Psoas muscle (tissue), 8 donors: ENCODE results near the gene RIC1. TPM values are rescaled to one million over a fixed set of nuclear protein-coding genes. Genes with fewer than 3 reads are reported as not detected.

Experiments used
- ATAC-seq, 4 donors: fragments of 200-7000 bp; cut with Tn5 transposase; one replicate each; pipeline ENCODE4 v1.9.1; 2020; ENCODE audit warnings: moderate library complexity in 3 of 4, mild to moderate bottlenecking in 2 of 4
- DNase-seq, 2 donors: peaks; one replicate each; pipeline ENCODE4 v3.0.0-alpha.2; 2020
- H3K27ac ChIP-seq: fragments of 200-600 bp; one replicate; pipeline ENCODE4 v1.8.0; 2022
- H3K27me3 ChIP-seq, 3 donors: fragments of 200-600 bp in 1 of 3; one replicate each; pipeline versions ENCODE4 v1.6.1 to v1.8.0; 2013 to 2022; ENCODE audit warnings: low read length in 2 of 3, mild to moderate bottlenecking in 2 of 3, moderate library complexity in 1 of 3; ENCODE audit not compliant: insufficient read depth in 3 of 3
- H3K36me3 ChIP-seq, 2 donors: fragments of 200-600 bp in 1 of 2; one replicate each; pipeline versions ENCODE4 v1.6.1 to v1.8.0; 2013 to 2022; ENCODE audit warnings: low read depth in 1 of 2, mild to moderate bottlenecking in 1 of 2, moderate library complexity in 1 of 2; ENCODE audit not compliant: insufficient read depth in 1 of 2
- H3K4me1 ChIP-seq: fragments of 200-600 bp; one replicate; pipeline ENCODE4 v1.8.0; 2022
- H3K4me3 ChIP-seq: fragments of 200-600 bp; one replicate; pipeline ENCODE4 v1.8.0; 2022; ENCODE audit warnings: mild to moderate bottlenecking
- H3K9me3 ChIP-seq: fragments of 200-600 bp; one replicate; pipeline ENCODE4 v1.8.0; 2022
- CTCF ChIP-seq: fragments of 200-600 bp; IDR thresholded peaks from one replicate; pipeline ENCODE4 v1.8.0; 2022; ENCODE audit warnings: antibody characterized with exemption
- WGBS, 3 donors: extraction: QIAGEN DNeasy Blood & Tissue Kit; methylation state at CpG; one replicate each; pipeline versions ENCODE4 v1.1.6 to v1.1.7; 2013; 5-methylcytosine and 5-hydroxymethylcytosine counted together
- intact Hi-C, 2 donors: fragments of 100-400 bp; cut with DNase I; formaldehyde crosslinking; loops; one replicate each; pipeline versions ENCODE4 v1.11.0 to v1.14.2; 2022
- polyA plus RNA-seq, 3 donors: library from polyadenylated mRNA; stranded (reverse); fragments of 200-250 nt; gene quantifications; one replicate each; pipeline ENCODE4 v1.2.3, GENCODE V29; 2013
- total RNA-seq, 4 donors: library from RNA; stranded (reverse); fragmentation: NEBNext Ultra II Directional in 2 of 4; extraction: Animal tissue kit (Norgen Biotek cat#: 25700) in 2 of 4; gene quantifications; one replicate each; pipeline versions ENCODE4 v1.2.1 to v1.2.4, GENCODE V29; 2021 to 2023
- donor health status: healthy with polysubstance abuse.
- donor health status: DM: no; HTN: no; CAD: no; lungs with moderate emphysema.
- donor health status: Bipolar disorder and iron deficiency.
- donor health status: healthy.
- donor health status: DM: yes; HTN: yes; CAD: no.
- donor health status: DM: no; HTN: no; CAD: no.
- donor health status: DM: no; HTN: no; CAD: no.
- donor health status: DM: yes; HTN: yes; CAD: no.

The RIC1 gene
- total and polyA plus RNA-seq, 7 donors = 6.8 to 28.6 (median 10.9) TPM

- WGBS, 3 donors = 58 to 85% (median 60%) methylated on average over 2 of the region's 2 CpGs
- H3K9me3 ChIP-seq = no peaks in the 10 kb centered on the region
- H3K27me3 ChIP-seq = no peaks in the 10 kb centered on the region
- ATAC-seq (no peak), DNase-seq (no peak)
- no peak for TF ChIP-seq CTCF
- intact Hi-C loops = no loop called here
- peaks cover 3% of the 10 kb centered on the region for H3K4me1 ChIP-seq
- H3K36me3 ChIP-seq = no peaks in the 10 kb centered on the region
- no peak overlapping the region for H3K27ac ChIP-seq
- H3K4me3 ChIP-seq = no peak overlapping the region
Observed at GRCh38 chr9:5610491-5610890, 18.4 kb upstream of the RIC1 start.

- Histone ChIP-seq H3K9me3 (no peaks in the 10 kb centered on the region), H3K36me3 (no peaks in the 10 kb centered on the region), H3K27me3 (no peaks in the 10 kb centered on the region), H3K27ac (peak overlapping the region; percentile 3), H3K4me3 (no peak overlapping the region), H3K4me1 (peaks cover 3% of the 10 kb centered on the region)
- intact Hi-C loops = no loop called here
- ATAC-seq = peak in 3 of 4 donors; percentile 38 to 47 (median 40)
- no peak for DNase-seq
- 40 to 68% (median 49%) methylated on average over 6 of the region's 6 CpGs for WGBS, 3 donors
- no peak for TF ChIP-seq CTCF
Observed at GRCh38 chr9:5611321-5612184, 17.4 kb upstream of the RIC1 start.

- H3K9me3 ChIP-seq = no peaks in the 10 kb centered on the region
- no peak for TF ChIP-seq CTCF
- no peak overlapping the region for H3K4me3 ChIP-seq
- H3K27ac ChIP-seq = peak overlapping the region; percentile 3
- intact Hi-C loops = no loop called here
- H3K27me3 ChIP-seq = no peaks in the 10 kb centered on the region
- ATAC-seq (peak in 3 of 4 donors; percentile 26 to 48 (median 34)), DNase-seq (no peak)
- no peaks in the 10 kb centered on the region for H3K36me3 ChIP-seq
- peaks cover 3% of the 10 kb centered on the region for H3K4me1 ChIP-seq
Observed at GRCh38 chr9:5612185-5612530, 16.7 kb upstream of the RIC1 start.

GRCh38 chr9:5614192-5614591 is 14.7 kb upstream of the RIC1 start:
- WGBS, 3 donors = 97 to 99% (median 98%) methylated on average over 4 of the region's 4 CpGs
- Histone ChIP-seq H3K9me3 (no peaks in the 10 kb centered on the region), H3K36me3 (no peaks in the 10 kb centered on the region), H3K4me3 (no peak overlapping the region), H3K27ac (no peak overlapping the region), H3K27me3 (no peaks in the 10 kb centered on the region), H3K4me1 (peaks cover 8% of the 10 kb centered on the region)
- DNase-seq (no peak), ATAC-seq (no peak)
- no peak for TF ChIP-seq CTCF
- intact Hi-C loops = no loop called here

GRCh38 chr9:5614985-5615384 is 13.9 kb upstream of the RIC1 start:
- TF ChIP-seq CTCF = no peak
- intact Hi-C loops = no loop called here
- Histone ChIP-seq H3K4me1 (peaks cover 8% of the 10 kb centered on the region), H3K4me3 (no peak overlapping the region), H3K27me3 (no peaks in the 10 kb centered on the region), H3K27ac (no peak overlapping the region), H3K36me3 (no peaks in the 10 kb centered on the region), H3K9me3 (no peaks in the 10 kb centered on the region)
- 90 to 92% (median 91%) methylated on average over 3 of the region's 3 CpGs for WGBS, 3 donors
- no peak for ATAC-seq
- DNase-seq = no peak
